ENCODE measurements around the gene ZC3H15.

ZC3H15 gene

GRCh38 chr2:186543561-186544131, 57.6 kb downstream of the ZC3H15 start:
- no peak for DNase-seq (ENCODE audit: low spot score)

DNA sequence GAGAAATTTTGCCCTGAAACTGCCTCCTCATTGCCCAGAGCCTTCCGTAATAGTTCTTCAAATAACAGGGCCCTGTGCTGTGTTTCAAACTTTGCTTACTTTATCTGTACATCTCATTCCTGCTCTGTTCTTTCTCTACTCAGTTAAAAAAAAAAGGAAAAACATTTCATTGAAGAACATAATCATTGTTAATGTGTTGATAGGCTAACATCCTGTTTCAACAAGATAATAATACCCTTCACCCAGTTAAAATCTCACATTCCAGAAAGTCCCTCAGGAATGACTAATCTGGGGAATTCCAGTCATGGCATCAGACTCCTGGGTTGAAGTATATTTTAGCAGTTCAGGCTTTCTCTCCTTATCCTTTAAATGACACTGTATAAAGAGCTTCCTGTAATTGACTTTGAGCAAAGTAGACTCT, 58.2 kb downstream of the ZC3H15 start:
- no peak for DNase-seq (ENCODE audit: low spot score)

DNA sequence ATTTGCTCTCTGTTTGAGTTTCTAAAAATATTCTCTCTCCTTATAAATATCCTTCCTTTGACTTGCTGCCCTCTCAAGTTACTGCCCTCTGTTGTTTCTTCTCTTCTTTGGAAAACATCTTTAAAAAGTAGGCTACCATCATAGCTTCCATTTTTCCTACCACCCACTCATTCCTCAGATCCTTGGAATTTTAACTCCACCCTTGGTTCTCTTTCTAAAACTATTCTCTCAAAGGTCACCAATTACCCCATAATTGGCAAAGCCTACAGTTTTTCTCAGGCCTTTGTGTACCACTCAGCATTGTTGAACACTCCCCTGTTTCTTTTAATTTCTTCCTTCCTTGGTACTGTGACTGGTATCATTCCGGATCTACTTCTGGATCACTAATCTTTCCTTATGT, 60.8 kb downstream of the ZC3H15 start:
- no peak for DNase-seq (ENCODE audit: low spot score)

DNA sequence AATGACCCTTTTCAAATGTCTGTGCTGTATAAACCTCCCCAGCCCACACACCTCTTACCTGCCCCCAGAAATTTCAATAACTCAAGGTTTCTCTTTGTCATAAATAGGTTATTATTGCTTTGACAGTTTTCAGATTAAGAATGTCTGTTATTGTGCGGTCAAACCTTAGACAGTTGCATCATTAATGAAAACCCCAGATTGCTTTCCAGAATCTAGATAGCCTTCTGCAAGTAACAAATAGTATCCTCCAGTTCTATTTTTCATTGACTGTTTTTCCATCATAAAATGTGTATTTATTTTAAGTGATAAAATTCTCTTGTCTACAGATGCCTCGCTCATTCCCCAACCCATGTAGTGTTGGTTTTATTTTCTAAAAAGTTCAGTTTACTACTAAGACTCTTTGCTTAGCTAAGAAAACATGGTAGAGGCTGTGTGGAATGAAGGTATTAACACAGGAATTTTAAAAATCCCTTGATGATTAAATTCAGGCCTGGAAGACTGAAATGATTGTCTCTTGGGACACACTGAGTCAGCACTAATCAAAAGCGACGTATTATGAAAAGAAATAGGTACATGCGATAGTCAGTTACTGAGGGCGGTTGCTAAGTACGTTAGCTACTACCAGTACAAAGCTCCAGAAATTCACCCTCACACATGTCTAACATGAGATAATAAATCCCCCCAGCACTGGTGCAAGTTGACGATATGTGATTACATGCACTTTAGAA, 65.4 kb downstream of the ZC3H15 start:
- no peak for DNase-seq (ENCODE audit: low spot score)

DNA sequence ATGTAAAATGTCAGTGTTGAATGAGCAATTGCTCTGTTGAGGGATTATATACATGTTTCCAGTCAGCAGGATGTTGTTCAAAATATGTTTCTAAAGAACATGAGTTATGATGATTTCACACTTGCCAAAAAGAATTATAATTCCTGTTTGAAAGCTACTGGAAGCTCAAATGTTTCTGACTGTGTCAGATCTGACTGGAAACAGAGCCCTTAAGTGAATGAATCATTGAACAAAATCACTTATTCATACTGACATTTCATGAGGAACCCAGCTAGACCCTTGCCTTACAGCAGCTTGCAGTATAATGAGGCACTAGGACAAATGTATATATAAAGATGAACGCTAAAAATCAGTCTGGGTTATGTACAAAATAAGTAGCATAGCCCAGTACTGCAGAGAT, 68.4 kb downstream of the ZC3H15 start:
- no peak for DNase-seq (ENCODE audit: low spot score)

DNA sequence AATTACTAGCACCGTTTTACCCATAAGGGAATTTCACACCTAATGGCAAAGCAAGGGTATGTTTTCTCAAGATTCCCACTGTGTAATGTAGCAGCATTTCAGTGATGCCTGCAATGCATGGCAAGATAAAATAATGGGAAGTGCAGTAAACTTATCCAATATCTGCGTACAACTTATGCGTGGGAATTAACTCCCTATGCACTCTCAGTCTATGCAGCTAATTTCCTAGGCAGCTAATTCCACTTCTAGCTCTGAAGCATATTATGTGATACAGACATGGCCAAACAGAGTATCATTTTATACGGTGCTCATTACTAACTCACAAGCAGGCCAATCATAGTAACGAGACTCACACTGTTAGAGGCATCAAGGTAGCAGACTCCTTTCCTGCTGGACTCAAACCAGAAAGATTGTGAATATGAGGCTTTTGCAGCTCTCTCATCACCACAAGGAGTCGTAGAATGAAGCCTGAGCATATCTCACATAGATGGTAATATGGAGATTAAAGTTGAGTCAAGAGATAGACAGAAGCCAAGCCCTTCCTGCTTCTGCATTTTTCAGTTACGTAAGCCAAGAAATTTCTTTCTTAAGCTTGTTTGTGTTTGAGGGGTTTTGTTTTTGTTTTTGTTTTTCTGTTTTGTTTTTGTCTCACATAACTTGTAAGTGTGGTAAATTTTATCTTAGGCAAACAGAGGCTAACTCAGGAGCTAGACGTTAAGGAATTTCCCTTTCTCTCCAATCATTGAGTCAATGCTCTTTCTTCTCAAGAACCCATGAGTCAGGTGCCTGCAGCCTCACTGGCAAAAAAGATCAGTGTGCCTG, 69.0 kb downstream of the ZC3H15 start:
- DNase-seq (ENCODE audit: low spot score), result no peak

GRCh38 chr2:186558512-186559276, 72.6 kb downstream of the ZC3H15 start:
- no peak for DNase-seq (ENCODE audit: low spot score)

All from activated CD4-positive, alpha-beta T cell treated with anti-CD3 and anti-CD28 coated beads, Interleukin-2, Interleukin-4, amounts not matched to agents 100 ng/mL and 50 ng/mL, durations not matched to agents 16 hours and 8 hours (primary cell).